GM18858 (cell line): ENCODE data around the gene OSBPL5.

Experiments
- ATAC-seq: cut with Tn5 transposase; IDR thresholded peaks from one replicate; pipeline ENCODE4 v1.9.1; 2021; ENCODE audit not compliant: unreplicated experiment

Gene OSBPL5

GRCh38 chr11:3164552-3165151, 458 bp downstream of the OSBPL5 start:
- no peak for ATAC-seq

DNA sequence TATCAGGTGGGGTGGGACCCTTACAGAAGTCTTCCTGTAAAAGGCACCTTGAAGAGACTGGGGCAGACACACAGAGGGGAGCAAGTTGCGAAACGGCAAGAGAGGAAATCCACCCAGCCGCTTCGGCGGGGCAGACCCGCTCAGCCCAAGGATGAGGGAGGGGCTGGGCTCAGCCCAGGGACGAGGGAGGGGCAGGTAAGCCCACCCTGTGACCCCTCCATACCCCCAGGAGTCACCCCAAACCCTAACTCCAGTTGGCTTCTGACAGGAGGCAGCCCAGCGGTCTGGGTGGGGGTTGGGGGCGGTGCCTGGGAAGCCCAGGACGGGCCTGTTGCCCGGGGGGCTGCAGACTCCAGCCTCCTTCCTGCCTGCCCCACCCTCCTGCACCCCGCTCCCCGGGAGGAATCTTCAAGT, 965 bp downstream of the OSBPL5 start:
- no peak for ATAC-seq

DNA sequence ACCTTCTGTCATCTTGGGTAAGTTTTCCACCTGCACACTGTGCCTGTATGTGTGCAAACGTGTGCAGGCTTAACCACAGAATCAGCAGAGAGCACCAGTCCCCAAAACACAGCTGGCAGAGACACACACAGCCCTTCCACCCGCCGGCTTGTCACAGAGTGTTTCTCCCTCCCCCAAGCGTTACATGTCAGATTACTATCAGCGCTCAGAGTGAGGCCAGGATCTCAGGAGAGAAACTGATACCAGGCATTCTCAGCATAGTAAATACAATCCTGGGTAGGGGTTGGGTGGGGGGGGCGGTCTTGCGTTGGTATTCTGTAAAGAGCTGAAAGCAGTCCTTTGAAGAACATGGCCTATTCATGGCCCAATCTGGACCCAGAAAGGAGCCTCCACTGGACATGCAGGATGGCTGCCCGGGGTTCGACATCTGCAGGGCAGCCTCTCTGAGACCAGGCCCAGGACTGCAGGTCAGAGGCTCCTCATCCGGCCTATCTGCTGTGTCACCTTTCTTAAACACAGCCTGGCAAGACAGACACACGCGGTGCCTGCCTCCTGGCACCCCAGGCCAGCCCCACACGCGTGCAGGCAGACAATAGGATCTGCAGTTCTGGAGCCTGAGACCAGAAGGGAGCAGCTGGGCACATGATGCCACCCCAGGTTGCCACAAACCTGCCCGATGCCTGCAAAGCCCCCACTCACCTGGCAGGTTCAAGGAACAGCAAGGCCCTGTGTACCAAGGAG, 1.7 kb downstream of the OSBPL5 start:
- ATAC-seq, result no peak

- no peak for ATAC-seq
Measured at GRCh38 chr11:3162410-3163240, 2.5 kb downstream of the OSBPL5 start.

- no peak for ATAC-seq
Measured at GRCh38 chr11:3161720-3162409, 3.2 kb downstream of the OSBPL5 start.

DNA sequence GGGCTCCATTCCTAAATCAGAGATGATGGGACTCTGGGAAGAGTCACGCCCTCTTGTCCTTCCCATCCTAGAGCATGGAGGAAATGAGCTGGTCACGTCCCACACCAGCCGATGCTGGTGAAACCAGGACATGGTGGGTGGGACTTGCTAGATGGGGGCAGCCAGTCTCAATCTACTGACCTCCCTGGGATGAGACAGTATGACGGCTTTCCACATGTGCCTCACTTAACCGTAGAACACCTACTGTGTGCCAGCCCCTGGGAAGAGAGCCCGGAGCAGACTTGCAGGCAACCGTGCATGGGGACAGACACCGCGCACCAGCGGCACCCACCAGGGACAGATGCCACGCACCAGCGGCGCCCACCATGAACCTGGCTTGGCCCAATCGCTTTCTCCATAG, 3.8 kb downstream of the OSBPL5 start:
- ATAC-seq, result no peak

DNA sequence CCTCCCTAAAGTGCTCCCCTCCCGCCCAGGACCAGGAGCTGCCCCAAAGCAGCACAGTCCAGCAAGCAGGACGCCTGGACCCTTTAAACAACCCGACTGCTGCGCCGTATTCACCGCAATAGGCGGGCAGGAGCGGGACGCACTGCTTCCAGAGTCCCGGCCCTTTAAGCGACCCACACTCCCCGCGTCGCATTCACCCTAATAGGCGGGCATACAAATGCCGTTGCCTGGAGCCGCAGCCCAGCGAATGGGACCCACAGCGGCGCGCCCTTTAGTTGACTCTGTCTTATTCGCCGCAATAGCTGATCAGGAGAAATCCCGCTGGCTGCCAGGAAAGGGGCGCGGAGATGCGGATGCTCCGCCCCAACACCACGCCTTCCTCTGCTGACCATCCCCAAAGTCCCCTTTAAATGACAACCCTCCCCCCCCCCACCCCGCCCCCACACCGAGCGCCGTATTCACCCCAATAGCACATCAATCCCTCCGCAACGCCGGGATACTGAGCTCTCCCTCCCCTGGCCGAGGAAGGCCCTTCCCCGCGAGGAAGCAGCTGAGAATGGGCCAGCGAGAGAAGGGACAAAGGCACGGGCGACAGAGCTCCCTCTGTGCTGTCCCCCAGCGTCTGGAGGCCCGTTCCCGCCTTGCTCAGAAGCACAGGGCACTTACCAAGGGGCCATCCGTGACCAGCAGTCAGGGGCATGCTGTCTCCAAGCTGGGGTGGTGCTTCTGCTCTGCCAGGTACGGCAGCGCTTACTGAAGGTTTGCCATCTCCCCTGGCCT, 4.7 kb downstream of the OSBPL5 start:
- ATAC-seq, result no peak

- no peak for ATAC-seq
Measured at GRCh38 chr11:3159296-3160190, 5.6 kb downstream of the OSBPL5 start.

DNA sequence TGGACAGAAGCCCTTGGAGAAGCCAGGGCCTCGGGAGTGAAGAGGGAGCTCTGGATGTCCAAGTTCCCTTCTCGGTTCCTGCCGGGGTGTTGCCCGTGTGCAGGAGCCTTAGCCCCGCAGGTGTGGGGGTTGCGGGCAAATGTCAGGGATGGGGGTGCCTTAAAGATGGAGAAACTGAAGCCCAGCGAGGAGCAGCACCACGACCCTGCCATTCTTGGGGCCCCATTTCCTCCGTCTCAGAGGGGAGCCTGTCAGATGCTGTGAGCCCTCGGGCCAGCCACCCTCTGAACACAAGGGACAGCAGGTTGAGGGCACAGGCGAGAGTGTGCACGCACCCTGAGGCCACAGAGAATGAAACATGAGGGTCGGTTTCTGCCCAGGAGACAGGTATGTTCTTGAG, 6.3 kb downstream of the OSBPL5 start:
- no peak for ATAC-seq

DNA sequence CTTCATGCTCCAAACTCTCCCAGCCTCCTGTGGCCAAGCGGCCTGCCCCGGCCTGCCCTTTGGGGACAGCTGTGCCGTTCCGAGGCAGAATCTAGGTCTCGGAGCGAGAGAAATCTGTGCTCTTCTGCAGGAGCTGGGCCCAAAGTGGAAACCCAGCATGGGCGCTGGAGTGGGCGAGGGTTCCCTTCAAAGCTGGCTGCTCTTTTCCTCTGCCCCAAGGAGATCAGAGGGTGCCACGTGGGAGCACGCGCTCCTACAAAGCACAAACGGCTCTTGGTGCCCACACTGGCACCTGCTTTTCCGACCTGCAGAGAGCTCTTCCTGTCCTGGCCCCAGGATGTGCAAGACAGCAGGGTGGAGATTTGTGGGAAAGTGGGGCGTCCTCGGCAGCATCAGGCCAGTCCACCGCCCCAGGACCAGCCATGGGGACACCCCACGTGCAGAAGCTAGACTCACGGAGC, 6.9 kb downstream of the OSBPL5 start:
- no peak for ATAC-seq

DNA sequence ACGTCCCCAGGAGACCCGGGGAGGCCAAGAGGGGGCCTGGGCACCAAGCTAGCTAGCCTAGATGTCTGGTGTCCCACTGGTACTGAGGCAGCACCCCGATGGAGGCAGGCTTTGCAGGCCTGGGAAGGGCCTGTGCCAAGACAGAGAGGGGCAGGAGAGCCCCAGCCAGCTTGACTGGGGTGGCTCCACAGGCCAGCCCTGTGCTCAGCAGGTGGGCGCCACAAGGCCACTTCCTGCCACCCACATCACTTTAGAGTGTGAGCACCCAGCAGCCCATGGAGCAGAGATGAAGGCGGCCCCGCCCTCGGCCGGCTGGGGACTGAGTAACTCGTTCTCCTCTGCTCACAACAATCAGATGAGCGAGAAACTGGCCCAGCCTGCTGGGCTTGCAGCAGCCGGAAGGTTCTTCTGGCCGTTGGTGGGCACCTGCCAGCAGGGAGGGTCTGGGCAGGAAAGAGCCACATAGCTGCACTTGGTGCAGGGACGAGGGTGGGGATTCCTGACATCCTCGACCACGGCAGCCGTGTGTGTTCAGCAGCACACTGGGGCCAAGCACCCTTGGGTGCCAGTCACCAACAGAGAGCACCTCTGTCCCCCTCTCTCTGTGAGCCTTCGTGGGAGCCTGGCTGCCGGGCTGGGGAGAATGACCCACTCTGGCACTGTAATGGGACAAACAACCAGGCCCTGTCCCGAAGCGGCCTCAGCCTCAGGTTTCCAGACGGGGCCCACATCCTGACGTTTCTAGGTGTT, 7.6 kb downstream of the OSBPL5 start:
- no peak for ATAC-seq

DNA sequence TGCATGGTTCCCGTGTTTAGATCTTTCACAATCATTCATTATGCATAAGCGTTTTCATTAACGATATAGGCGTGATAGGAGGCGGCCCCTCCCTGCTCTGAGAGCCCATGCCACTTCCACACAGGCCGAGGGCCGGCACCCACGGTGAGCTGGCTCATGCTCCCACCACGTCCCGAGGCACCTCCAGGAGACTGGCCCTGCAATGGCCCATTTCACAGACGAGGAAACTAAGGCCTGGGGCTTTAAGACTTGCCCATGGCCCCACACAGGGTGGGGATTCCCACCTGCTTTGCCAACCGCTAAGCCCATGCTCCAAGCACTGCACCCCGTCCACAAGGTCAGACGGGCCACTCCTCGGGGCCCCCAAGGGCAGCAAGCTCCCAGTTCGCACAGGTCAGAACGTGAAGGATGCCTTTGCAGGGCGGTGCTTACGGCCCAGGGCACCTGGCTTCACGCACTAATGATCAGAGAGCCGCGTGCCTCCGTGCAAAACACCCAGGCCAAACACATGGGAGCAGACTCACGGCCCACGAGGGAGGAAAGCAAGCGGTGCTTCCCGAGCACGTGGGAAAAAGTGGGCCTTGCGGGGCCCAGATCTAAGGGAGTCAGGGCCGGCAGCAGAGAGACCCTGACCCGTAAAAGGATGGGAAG, 8.3 kb downstream of the OSBPL5 start:
- ATAC-seq, result no peak

DNA sequence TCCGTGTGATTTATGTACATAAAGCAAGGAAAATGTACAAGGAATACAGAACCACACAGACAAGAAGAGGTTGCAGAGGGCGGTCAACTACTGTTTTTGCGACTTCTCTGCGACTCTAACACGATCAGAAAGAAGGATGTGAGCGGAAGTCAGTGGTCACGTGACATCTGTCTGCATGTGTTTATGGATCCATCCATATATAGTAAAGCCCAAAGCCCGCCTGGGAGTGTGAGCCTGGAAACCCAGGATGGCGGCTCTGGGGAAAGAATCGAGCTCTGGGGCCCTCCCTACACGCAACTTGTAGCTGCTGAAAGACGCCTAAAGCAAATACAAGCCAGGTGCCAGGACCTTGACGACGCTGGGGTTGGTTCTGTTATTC, 8.8 kb downstream of the OSBPL5 start:
- ATAC-seq, result no peak

DNA sequence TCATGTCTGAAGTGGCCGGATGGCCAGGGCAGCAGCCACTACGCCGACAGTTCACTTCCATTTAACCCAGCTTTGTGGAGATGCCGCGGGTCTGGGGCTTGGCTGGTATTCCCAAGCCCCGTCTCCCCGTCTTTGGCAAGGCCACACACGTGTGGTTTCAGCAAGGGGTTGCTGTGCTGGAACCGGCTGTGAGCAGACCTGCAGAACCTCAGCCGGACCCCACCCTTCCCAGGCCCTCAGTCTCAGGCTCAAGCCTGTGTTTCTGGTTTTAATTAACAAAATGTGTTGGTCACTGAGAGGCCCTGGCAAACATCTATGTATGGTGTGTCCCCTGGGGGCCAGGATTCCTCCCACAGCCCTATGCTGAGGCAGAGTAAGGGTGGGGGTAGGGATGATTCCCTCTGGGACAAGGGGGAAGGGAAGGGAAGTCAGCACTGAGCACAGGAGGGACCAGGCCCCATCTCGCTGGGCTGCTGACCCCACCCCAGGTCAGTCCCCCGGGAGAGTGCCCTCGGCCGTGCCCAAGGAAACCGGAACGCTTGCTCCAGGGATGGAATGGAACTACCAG, 9.3 kb downstream of the OSBPL5 start:
- ATAC-seq, result no peak

- no peak for ATAC-seq
Measured at GRCh38 chr11:3155216-3155615, 9.9 kb downstream of the OSBPL5 start.

DNA sequence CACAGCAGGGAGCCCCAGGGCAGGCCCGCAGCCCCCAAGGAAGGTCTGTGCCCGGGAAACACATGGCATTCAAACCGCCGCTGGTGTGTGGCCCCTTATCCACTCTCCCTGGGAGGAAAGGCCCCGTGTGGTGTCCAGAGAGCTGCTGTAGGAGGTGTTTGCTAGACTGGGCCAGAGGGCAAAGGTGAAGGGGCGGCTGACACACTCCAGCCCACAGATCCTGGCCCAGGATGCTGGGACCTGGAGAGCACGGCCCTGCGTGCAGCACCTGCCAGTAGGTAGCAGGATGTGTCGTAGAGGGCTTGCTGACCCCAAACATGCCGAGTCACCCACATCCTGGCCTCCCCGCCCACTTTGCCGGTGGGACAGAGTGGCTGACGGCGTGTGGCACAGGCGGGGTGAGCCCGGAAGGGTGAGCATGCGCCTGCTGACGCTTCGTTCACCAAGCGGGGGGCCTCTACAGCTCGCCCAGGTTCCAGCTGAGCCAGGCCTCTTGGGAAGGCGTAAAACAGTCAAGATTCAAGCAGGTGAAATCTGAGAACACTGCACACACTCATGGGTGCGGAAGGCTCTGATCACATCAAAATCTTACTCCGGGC, 11.0 kb downstream of the OSBPL5 start:
- no peak for ATAC-seq

- ATAC-seq, result no peak
Measured at GRCh38 chr11:3153291-3153861, 11.7 kb downstream of the OSBPL5 start.
